GM21717 (cell line): ENCODE data around the gene ST8SIA5.

Experiments
- ATAC-seq: cut with Tn5 transposase; IDR thresholded peaks from one replicate; pipeline ENCODE4 v1.9.1; 2021; ENCODE audit warnings: mild to moderate bottlenecking, moderate library complexity; ENCODE audit not compliant: unreplicated experiment

Gene ST8SIA5

GRCh38 chr18:46632401-46633071 lies 124.3 kb downstream of the ST8SIA5 start:
- ATAC-seq, result no peak

GRCh38 chr18:46630991-46631390 lies 125.9 kb downstream of the ST8SIA5 start:
- no peak for ATAC-seq

- ATAC-seq, result no peak
Measured at GRCh38 chr18:46630160-46630559, 126.7 kb downstream of the ST8SIA5 start.

GRCh38 chr18:46629361-46629760 lies 127.5 kb downstream of the ST8SIA5 start:
- no peak for ATAC-seq

GRCh38 chr18:46628206-46628605 lies 128.6 kb downstream of the ST8SIA5 start:
- ATAC-seq, result no peak

GRCh38 chr18:46627136-46627535 lies 129.7 kb downstream of the ST8SIA5 start:
- no peak for ATAC-seq

GRCh38 chr18:46625069-46625468 lies 131.8 kb downstream of the ST8SIA5 start:
- ATAC-seq, result no peak

GRCh38 chr18:46624127-46624526 lies 132.7 kb downstream of the ST8SIA5 start:
- no peak for ATAC-seq

GRCh38 chr18:46623541-46623940 lies 133.3 kb downstream of the ST8SIA5 start:
- ATAC-seq, result no peak

- ATAC-seq, result no peak
Measured at GRCh38 chr18:46622999-46623398, 133.9 kb downstream of the ST8SIA5 start.

GRCh38 chr18:46622451-46622850 lies 134.4 kb downstream of the ST8SIA5 start:
- no peak for ATAC-seq

GRCh38 chr18:46621871-46622270 lies 135.0 kb downstream of the ST8SIA5 start:
- ATAC-seq, result no peak

- no peak for ATAC-seq
Measured at GRCh38 chr18:46621111-46621766, 135.6 kb downstream of the ST8SIA5 start.

GRCh38 chr18:46619559-46619958 lies 137.3 kb downstream of the ST8SIA5 start:
- ATAC-seq, result no peak
